GM19372 (cell line): ENCODE results near the gene COL16A1.

Source experiments
- ATAC-seq: cut with Tn5 transposase; IDR thresholded peaks from one replicate; pipeline ENCODE4 v1.9.1; 2021; ENCODE audit warnings: mild to moderate bottlenecking, low read depth, moderate library complexity; ENCODE audit not compliant: unreplicated experiment

The COL16A1 gene

DNA sequence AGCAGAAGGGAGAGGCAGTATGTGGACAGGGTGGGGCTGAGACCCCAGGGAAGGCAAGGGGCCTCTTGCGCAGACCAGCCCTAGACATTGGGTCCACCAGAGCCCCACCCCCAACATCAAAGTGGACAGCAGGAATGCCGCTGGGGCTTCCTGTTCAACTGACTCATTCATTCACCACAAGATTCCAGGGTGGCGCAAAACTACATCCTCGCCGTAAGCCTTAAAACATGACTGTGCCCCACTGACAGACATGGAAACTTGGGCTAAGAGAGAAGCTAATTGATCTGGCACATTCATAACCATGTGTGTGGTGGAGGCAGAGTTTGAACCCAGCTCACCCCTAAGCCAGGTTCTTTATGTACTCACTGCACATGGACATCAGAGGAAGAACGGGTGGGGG is 14.0 kb downstream of the COL16A1 start:
- ATAC-seq, result no peak

DNA sequence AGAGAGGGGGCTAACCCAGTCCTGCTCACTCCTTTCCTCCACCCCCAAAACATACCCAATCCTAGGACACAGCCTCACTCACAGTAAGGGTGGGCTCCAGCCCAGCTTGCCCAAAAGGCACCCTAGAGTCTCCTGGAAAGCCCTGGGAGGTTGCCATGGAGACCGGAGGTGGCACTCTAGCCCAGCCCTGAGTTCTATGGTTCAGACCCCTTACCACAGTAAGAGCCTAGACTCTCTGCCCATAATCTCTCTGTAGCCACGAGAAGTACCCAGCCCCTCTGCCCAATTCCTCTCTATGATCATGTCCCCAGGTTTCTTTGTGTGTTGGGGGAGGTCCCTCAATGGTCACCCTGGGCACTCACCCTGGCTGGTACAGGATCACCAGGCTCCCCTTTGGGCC is 14.4 kb downstream of the COL16A1 start:
- ATAC-seq, result no peak

DNA sequence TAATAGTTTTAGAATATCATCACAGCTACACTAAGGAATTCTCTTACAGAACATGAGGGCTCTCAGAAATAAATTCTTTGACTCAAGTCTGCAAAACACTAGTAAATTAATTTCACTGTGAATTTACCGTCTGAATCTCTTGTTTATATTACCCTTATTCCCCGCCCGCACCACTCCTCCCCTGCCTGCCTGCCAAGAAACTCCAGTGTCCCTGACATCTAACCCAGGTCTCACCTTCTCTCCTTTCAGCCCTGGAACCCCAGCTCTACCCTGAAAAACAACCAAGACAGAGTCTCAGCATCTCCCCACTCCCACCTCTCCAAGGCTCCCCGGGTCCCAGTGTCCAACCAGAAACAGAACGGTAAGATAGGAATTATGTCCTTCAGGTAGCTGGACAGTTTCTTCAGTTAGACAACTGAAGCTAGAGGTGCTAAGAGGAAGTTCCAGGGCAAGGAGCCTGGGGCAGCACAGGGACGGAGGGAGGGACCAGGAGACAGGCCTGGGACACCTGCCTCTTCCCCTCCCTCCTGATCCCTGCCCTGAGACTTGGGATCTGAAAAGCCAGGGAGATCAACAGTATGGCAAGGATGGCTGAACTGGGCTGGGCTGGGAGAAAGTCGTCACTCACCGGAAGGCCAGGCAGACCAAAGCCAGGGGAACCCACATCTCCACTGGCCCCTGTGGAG is 15.4 kb downstream of the COL16A1 start:
- ATAC-seq, result no peak

DNA sequence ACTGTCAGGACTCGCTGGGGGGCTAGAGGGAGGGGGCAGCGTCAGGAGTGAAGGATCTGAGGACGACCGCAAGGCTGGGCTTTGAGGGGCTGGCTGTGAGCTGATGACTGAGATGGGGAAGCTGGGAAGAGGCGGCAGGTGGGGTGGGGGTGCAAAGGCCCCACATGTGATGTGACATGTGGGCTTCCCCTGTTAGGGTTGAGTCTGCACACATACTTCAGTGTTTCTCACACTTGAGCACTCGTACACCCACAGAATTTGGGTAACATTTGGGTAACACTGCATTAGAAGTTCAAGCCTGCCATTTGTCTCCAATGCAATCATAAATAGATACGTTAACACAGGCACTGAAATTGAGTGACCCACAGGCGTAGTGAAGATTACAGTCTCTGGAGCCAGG is 16.2 kb downstream of the COL16A1 start:
- no peak for ATAC-seq

DNA sequence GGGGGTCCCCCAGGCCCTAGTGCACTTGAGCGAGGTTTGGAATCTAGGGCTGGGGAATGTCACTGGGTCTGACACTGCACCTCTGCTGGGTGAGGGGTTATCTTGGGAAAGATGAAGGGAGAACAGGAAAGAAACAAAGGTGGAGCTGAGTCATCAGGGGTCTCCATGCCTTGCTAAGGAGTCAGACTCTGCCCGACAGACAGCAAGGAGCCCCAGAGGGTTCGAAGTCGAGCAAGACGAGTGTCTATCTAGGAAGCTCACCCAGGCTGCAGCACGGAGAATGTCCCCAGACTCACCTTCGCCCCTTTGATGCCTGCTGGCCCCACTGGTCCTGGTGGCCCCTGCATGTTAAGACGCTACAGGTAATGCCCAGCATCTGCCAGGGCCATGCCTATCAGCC is 18.0 kb downstream of the COL16A1 start:
- ATAC-seq, result no peak

DNA sequence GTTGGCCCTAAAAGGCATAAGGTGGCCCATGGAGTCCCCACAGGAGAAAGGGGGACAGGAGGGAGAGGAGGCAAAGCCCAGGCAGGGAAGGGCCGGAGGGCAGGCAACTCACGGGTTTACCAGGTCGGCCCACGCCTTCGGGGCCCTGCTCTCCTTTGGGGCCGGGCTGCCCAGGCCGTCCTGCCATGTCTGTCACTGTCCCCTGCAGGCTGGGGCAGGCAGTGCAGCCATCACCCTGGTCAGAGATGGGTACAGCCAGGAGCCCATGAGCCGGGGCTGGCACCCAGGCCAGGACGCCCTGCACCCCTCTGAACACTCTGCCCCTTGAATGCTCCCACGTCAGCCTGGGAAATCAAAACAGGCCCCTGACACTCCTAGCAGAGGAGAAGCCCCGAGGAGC is 19.8 kb downstream of the COL16A1 start:
- ATAC-seq, result no peak

DNA sequence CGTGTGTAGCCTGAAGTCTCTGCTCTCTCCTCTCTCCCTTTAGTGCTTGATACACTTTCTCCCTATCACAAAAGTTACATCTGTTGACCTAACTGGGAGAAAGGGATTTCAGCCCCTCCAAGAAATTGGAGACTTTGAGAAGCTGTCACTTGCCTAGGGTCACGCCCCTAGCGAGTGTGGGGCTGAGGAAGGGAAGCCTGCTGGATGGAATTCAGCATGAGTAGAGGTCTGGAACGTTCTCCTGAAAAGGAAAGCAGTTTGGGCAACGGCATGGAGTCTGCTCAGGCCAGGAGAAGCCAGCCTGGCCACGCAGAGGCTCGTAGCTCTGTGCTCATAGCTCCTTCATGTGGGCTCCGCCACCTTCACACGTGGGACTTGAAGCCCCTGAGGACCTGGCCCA is 22.4 kb downstream of the COL16A1 start:
- no peak for ATAC-seq

DNA sequence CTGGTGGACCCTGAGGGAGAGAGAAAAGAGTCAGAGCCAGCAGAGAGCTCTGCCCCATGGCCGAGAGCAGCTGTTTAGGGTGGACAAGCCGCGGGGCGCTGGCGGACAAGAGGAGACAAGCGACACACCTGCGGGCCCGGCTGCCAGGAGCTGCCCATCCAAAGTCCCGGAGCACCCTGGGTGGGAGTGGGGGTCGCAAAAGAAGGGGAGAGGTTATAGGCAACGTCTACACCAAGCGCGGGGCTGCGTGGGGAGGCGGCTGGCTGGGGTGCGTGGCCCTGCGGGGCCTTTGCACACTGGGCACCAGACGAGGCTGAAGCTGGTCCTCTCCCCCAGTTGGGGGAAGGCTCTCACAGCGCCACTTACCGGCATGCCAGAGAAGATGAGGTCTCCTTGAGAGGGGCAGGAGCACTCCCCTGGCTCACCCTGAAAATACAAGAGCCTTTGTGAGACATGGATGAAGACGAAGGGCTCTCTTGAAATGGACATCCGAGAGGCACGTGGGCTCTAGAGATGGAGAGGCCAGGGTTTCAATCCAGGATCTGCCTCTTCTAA is 24.1 kb downstream of the COL16A1 start:
- no peak for ATAC-seq

DNA sequence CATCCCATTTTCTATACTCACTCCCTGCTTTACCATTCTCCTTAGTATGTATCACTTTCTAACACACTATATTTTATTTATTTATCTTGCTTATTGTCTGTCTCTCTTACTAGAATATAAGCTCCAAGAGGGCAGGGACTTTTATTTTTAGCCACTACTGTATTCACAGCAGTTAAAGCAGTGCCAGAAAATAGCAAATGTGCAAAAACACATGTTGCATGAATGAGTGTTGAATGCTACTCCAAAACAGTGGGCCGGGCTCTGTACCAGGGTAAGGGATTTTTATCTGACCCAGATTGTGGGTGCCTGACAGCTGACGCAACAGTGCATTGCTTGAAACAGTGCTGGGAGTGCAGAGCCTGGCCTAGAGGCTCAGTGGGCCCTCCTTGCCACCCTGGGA is 24.7 kb downstream of the COL16A1 start:
- no peak for ATAC-seq

DNA sequence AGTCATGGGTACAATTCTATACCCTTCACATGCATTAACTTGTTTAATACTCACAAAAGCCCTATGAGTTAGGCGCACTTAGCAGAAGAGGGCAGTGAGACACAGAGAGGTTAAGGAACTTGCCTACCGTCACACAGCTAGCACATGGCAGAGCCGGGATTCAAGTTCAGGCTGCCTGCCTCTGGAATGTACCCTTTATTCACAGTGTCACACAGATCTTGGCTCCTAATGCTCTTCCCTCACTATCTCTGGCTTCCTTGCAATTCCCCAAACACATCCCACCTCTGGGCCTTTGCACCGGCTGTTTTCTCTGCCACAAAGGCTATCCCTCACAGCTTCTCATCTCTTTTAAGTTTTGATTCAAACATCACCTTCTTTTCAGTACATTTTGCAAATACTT is 25.1 kb downstream of the COL16A1 start:
- no peak for ATAC-seq

DNA sequence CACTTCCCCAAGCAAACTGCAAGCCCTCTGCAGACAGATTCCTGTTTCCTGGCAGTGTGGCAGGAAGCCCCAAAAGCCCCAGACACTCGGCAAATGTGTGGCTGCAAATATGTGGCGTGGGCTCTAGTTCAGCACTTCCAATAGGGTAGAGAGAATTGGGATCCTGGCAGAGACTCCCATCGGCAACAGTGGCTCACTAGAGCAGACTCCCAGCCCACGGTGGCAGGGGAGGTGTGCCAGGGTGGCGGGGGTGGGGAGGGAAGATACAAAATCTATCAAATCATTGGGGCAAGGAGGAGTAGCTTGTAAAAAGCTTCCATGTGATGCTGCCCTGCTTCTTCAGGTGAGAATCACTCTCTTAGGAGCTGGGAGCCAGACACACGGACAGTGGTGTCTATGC is 25.9 kb downstream of the COL16A1 start:
- no peak for ATAC-seq

DNA sequence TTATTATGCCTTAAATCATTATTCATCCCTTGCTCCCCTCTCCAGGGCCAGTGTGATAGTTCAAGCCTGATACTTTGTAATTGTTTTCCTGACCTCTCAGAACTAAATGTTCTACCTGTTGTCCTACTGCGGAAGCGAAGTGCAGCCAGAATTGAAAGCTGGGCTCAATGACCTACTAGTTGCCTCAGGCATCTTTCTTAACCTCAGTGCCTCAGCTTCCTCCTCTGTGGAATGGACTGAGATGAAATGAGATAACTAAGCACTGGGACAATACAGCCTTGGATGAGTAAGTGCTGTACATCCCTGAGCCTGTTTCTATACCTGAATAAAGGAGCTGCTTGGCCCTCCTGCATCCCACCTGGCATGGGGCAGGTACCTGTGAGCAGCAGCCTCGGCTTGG is 26.4 kb downstream of the COL16A1 start:
- ATAC-seq, result no peak

DNA sequence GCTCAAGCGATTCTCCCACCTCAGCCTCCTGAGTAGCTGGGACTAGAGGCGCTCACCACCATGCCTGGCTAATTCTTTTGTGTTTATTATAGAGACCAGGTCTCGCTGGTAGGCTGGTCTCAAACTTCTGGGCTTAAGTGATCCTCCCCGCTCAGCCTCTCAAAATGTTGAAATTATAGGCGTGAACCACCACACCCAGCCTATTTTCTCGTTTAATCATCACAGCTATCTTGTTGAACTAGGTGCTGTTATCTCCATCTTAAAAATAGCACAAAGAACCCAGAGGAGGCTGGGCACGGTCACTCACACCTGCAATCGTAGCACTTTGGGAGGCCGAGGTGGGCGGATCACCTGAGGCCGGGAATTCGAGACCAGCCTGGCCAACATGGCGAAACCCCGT is 28.1 kb downstream of the COL16A1 start:
- ATAC-seq, result no peak

DNA sequence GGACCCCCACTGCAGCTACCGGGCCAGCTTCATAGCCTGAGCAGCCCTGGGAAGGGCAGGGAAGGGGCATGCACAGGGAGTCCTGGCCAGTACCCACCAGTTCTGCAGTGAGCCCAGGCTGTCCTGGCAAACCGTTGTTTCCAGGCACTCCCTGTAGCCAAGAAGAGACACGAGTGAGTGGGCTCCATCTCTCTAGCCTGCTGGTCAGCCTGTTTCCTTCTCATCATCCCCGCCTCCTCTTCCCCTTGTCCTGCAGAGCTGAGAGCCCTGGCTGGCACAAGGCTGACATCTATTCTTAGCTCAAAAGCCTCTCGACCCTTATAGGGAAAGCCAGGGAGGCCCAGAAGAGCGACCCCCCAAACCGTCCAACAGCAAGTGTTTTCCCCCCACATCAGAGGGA is 28.7 kb downstream of the COL16A1 start:
- ATAC-seq, result no peak

DNA sequence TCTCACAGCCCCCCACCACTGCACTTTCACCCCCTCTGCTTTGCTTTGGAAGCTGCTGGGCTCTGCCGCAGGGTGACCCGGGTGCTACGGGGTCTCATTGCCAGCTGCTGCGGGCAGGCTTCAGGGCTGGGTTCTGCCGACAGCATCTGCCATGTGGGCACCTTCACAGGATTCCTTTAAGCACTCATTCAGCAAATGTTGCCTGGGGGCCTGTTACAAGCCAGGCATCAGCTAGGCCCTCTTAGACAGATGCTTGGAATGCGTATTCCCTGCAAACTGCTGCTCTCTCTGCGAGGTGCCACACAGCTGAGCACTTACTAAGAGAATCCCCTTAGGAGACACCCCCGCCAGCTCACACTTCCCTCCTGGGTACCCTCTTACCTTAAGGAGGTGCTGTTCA is 29.2 kb downstream of the COL16A1 start:
- ATAC-seq, result no peak

DNA sequence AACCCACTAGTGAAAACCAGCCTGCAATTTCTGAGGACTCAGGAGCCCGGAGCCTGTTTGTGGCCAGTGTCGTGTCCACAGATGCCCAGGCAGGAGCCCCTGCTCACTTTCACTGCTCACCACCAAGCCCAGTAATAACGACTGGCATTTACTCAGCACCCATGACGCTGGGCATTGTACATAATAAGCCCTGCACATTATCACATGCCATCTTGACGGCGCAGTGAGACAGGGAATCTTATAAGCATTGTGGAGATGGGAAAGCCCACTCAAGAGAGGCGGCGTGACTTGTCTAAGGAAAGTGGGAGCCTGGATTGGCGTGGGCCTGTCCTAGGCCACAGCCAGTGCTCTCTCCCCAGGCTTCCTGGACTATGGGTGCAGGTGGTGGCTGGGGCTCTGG is 30.4 kb downstream of the COL16A1 start:
- no peak for ATAC-seq

DNA sequence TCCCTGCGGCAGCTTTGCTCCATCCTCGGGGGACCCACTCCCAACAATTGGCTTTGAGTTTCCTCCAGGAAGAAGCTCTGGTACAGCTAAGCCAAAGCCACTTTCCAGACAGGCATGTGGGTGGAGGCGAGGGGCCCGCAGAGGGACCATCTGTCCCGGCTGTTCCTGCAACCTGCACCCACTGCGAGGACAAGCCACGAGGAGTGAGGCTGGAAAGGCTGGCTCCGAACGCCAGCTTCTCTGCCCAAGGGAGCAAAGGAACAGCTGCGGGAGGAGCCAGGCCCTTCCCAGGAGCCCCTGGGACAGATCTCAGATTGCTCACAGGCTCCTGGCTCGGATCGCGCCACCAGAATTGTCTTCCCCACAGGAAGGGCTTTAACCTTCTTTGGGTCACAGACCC is 30.8 kb downstream of the COL16A1 start:
- ATAC-seq, result no peak

DNA sequence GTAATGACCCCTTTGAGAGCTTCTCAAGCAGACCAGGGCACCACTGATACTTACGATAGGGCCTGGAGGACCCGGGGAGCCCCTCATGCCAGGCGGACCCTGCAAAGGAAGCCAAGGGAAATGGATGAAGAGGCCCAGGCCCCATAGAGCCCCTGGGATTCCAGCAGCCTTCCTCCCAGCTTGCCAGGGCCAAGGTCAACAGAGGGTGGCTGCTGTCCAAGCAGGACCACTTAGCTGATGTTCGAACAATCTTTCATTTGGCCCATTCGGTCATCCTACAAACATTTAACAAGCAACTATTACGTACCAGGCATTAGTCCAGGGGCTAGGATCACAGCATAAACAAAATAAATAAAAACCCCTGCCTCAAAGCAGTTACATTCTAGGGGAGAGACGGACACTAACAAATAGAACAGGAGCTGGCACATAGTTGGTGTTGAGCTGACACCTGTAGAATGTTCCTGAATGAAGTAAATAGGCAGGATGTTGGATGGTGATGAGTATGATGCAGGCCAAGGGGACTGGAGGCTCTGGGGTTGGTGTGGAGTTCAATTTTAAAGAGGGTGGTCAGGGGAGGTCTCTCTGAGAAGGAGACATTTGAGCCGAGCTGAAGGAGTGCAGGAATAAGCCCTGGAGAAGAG is 32.1 kb downstream of the COL16A1 start:
- ATAC-seq, result no peak

DNA sequence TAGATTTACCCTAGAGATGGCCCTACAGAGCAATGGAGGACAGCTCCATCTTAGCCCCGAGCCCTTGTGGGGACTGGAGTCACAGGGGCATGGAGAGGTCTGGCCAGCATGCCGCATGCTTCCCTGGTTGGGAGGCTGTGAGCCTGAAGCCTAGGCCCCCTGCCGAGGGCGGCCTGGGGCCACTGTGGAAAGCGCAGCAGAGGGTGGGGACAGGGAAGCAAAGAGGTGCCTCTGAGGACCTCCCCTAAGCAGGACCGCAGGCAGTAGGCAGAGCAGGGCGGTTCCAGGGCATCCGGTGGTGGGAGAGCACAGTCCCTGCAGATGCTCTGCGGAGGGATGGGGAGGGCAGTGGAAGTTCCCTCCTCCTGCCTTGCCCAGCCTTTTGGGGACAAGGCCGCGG is 32.7 kb downstream of the COL16A1 start:
- ATAC-seq, result no peak

DNA sequence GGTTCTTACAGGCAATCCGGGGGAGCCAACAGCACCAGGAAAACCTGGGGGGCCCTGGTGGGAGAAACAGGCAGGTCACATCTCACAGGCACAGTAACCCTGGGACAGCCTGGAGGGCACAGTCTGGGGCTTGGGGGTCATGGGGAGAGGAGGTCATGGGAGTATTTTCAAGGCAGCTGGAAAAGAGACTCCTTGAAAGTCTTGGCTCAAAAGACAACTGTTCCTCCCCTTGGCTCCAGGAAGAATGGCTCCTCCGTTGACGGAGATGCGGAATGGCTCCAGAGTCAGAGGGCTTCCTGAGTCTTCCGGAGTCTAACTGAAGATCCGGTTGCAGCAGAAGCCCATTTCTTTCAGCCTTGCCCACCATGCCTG is 33.2 kb downstream of the COL16A1 start:
- no peak for ATAC-seq

DNA sequence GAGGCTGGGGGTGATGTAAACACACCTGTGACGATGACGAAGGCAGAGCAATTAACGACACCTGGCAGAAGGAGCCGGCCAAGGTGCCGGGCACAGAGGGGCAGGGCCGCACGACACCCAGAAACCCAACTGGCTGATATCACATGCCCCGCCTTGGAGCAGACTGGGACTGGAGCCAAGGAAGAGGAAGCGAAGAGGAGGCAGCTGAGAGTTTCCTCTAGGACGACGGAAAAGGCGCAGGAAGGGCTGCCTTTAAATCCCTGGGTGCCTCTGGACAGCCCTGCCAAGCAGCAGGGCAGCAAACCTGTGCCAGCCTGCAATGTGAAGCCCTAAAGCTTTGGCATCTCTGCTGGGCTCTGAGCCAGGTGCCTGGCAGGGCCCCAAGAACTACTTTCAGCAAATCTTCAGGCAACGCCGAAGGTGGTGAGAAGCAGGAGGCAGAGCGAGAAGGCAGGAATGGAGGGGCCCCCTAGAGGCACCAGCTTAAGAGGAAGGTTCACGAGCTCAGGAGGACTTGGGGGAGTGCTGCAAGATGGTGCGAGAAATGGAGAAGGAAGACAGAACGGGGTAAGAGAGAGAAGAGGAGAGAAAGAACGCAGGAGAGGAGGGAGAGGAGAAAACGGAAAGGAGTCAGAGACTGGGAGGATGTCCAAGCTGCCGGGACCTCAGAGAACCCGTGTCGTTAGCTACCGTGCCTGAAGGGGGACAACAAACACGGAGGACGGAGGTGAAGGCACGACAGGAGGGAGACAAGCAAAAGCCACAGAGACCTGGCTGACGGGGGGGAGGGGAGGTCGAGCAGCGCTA is 33.8 kb downstream of the COL16A1 start:
- ATAC-seq, result no peak

DNA sequence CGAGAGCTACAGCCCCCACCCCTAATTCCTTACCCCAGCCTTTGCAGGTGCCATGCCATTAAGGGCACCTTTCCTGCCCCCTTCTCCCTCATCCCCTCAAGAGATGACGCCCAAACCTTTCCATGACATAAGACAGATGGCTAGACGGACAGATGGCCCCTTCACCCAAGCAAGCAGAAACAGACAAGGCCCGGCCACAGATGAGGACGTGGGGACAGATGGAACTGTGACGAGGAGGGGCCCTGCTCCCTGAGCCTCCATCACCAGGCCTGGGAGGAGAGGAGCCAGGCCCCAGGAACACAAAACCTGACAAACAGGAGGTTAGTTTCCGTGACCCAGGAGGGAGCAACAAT is 34.4 kb downstream of the COL16A1 start:
- ATAC-seq, result no peak
